Esophagus muscularis mucosa (tissue), 3 donors: Measurements from ENCODE around the gene IL12RB2.

Experiments
- EP300 ChIP-seq: sonication (generic); formaldehyde crosslinking; IDR thresholded peaks from one replicate; pipeline ENCODE4 v1.6.1; 2017; ENCODE audit warnings: antibody characterized with exemption
- TF ChIP-seq, protein P1 (sequence below), 3 experiments: fragments of 200-600 bp in 2 of 3; fragments of 450-650 bp in 1 of 3; sonication (generic) in 2 of 3; IDR thresholded peaks; one replicate each; pipeline ENCODE4 v1.5.1; 2017 to 2019; ENCODE audit warnings: antibody characterized with exemption in 3 of 3, mild to moderate bottlenecking in 2 of 3, moderate library complexity in 1 of 3

GRCh38 chr1:67359592-67359991, 51.9 kb downstream of the IL12RB2 start:
- TF ChIP-seq, protein P1, sequence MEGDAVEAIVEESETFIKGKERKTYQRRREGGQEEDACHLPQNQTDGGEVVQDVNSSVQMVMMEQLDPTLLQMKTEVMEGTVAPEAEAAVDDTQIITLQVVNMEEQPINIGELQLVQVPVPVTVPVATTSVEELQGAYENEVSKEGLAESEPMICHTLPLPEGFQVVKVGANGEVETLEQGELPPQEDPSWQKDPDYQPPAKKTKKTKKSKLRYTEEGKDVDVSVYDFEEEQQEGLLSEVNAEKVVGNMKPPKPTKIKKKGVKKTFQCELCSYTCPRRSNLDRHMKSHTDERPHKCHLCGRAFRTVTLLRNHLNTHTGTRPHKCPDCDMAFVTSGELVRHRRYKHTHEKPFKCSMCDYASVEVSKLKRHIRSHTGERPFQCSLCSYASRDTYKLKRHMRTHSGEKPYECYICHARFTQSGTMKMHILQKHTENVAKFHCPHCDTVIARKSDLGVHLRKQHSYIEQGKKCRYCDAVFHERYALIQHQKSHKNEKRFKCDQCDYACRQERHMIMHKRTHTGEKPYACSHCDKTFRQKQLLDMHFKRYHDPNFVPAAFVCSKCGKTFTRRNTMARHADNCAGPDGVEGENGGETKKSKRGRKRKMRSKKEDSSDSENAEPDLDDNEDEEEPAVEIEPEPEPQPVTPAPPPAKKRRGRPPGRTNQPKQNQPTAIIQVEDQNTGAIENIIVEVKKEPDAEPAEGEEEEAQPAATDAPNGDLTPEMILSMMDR (IDR thresholded peaks at IDR 0.05), result no peak
- TF ChIP-seq EP300, result no peak
